Esophagus squamous epithelium (tissue), 5 donors: Measurements from ENCODE around the gene GAS2L1. TPM values are rescaled to one million over a fixed set of nuclear protein-coding genes. Genes with fewer than 3 reads are reported as not detected.

Experiments used
- DNase-seq: peaks from one replicate; lab custom pipeline; 2025; lab: John Stamatoyannopoulos, UW
- H3K27ac ChIP-seq, 4 donors: fragments of 200-600 bp; sonication (generic); one replicate each; pipeline ENCODE4 v1.5.1; 2016 to 2019; ENCODE audit warnings: mild to moderate bottlenecking in 1 of 4
- H3K27me3 ChIP-seq, 4 donors: fragments of 200-600 bp; sonication (generic); 1 replicate in 3 of 4; 2 replicates in 1 of 4; pipeline versions ENCODE4 v1.5.1 to v1.6.0; 2017 to 2021; ENCODE audit warnings: antibody characterized with exemption in 1 of 4
- H3K36me3 ChIP-seq, 3 donors: fragments of 200-600 bp; sonication (generic); one replicate each; pipeline ENCODE4 v1.5.1; 2016 to 2019
- H3K4me1 ChIP-seq, 3 donors: fragments of 200-600 bp; sonication (generic); one replicate each; pipeline ENCODE4 v1.5.1; 2017 to 2019
- H3K4me3 ChIP-seq, 4 donors: fragments of 200-600 bp; sonication (generic); 1 replicate in 3 of 4; 2 replicates in 1 of 4; pipeline ENCODE4 v1.5.1; 2016 to 2019; ENCODE audit warnings: mild to moderate bottlenecking in 2 of 4, moderate library complexity in 1 of 4
- H3K9me3 ChIP-seq, 3 donors: fragments of 200-600 bp; sonication (generic); one replicate each; pipeline ENCODE4 v1.5.1; 2016 to 2019
- CTCF ChIP-seq, 6 experiments: fragments of 450-650 bp in 4 of 6; fragments of 200-600 bp in 2 of 6; sonication (generic) in 2 of 6; IDR thresholded peaks; one replicate each; pipeline ENCODE4 v1.5.1; 2016 to 2019; ENCODE audit warnings: antibody characterized with exemption in 6 of 6, mild to moderate bottlenecking in 4 of 6, moderate library complexity in 4 of 6
- POLR2A ChIP-seq, 4 donors: fragments of 450-650 bp; IDR thresholded peaks; one replicate each; pipeline ENCODE4 v1.6.1; 2017; ENCODE audit warnings: antibody characterized with exemption in 4 of 4, mild to moderate bottlenecking in 4 of 4, moderate library complexity in 3 of 4
- WGBS, 2 donors: methylation state at CpG; one replicate each; pipeline ENCODE4 v1.1.5; 2018; 5-methylcytosine and 5-hydroxymethylcytosine counted together
- intact Hi-C: fragments of 100-400 bp; cut with DNase I; formaldehyde crosslinking; loops from one replicate; pipeline ENCODE4 v1.15.0; 2022
- total RNA-seq, 4 donors: library from RNA; depleted of rRNA; stranded (reverse); fragments of >200 nt; gene quantifications; one replicate each; pipeline ENCODE4 v1.1.0, GENCODE V29; 2016
- donor health status: DM: yes; HTN: yes; CAD: no.

The GAS2L1 gene
- total RNA-seq, 4 donors from 2014 or later = 26.9 to 52.1 (median 36.9) TPM

- WGBS, 2 donors = 18 to 67% methylated on average over 1 to 12 of the region's 13 CpGs
- Histone ChIP-seq H3K36me3 (peaks cover 5 to 41% (median 9%) of the 10 kb centered on the region in 3 donors), H3K4me1 (peaks cover 15 to 52% (median 31%) of the 10 kb centered on the region in 3 donors), H3K27ac (peak overlapping the region; percentile 97 to 99 (median 99)), H3K9me3 (no peaks in the 10 kb centered on the region), H3K4me3 (peak overlapping the region; percentile 79 to 97 (median 88)), H3K27me3 (no peaks in the 10 kb centered on the region)
- TF ChIP-seq CTCF (IDR thresholded peaks at IDR 0.05) = no peak
- no peak for TF ChIP-seq POLR2A (IDR thresholded peaks at IDR 0.05)
- intact Hi-C loops = no loop called here
- no peak for DNase-seq
Observed at GRCh38 chr22:29266564-29267461, 39.6 kb upstream of the GAS2L1 start.

GRCh38 chr22:29267462-29267857 is 39.0 kb upstream of the GAS2L1 start:
- Histone ChIP-seq H3K4me3 (peak overlapping the region; percentile 79 to 97 (median 88)), H3K27ac (peak overlapping the region; percentile 97 to 99 (median 99)), H3K9me3 (no peaks in the 10 kb centered on the region), H3K27me3 (no peaks in the 10 kb centered on the region), H3K4me1 (peaks cover 15 to 59% (median 35%) of the 10 kb centered on the region in 3 donors), H3K36me3 (peaks cover 5 to 48% (median 9%) of the 10 kb centered on the region in 3 donors)
- 0% methylated on average over 2 to 4 of the region's 32 CpGs for WGBS, 2 donors
- TF ChIP-seq CTCF (IDR thresholded peaks at IDR 0.05) = no peak
- TF ChIP-seq POLR2A (IDR thresholded peaks at IDR 0.05) = no peak
- intact Hi-C loops = no loop called here
- no peak for DNase-seq

DNA sequence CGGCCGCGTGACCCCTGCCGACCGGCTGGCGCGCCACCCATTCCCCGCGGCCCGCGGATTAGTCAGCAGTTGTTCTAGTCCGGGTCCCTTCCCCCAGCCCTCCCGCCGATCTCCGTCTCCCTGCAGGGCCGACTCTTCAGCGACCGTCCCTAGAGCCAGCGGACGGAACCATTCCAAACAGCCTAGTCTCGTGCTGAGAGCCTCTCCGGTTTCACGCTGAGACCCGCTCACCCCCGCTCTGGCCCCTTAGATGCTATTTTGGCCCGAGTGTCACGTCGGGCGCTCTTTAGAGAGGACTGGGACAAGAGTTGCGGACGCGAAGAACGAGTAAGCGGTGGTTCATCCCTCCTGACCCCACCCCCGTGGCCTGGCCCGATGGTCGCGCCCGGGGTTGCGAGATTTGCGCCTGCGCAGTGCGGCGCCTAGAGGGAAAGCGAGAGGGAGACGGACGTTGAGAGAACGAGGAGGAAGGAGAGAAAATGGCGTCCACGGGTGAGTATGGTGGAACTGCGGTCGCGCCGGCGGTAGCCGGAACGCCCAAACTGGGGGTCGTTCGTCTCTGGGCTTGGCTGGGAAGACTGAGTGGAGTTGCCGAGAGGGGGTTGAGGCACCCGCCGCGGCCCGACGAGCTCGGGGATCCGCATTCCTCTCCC is 38.5 kb upstream of the GAS2L1 start, which contains the start of the genes EWSR1 and RHBDD3:
Gene EWSR1 (plus strand): TSS at position 411 of the 653 bp plus-strand sequence. CDS start 69 bp downstream, at position 480.
Gene RHBDD3 (minus strand): TSS at position 124 of the 653 bp plus-strand sequence. CDS start 2,355 bp downstream, outside the sequence.
- 0% methylated on average over 24 to 44 of the region's 67 CpGs for WGBS, 2 donors
- peak within 1 kb of the TSS; percentile 79 to 97 (median 88) for H3K4me3 ChIP-seq
- TF ChIP-seq CTCF (IDR thresholded peaks at IDR 0.05) (peak in 1 of 6 experiments; percentile 8), POLR2A (IDR thresholded peaks at IDR 0.05) (peak in 2 of 4 donors; percentile 69 to 93)
- H3K9me3 ChIP-seq = no peaks in the 10 kb centered on the region
- H3K36me3 ChIP-seq = peaks cover 5 to 48% (median 9%) of the 10 kb centered on the region in 3 donors
- H3K27ac ChIP-seq = peak within 1 kb of the TSS; percentile 97 to 99 (median 99)
- peak; percentile 74 for DNase-seq
- H3K4me1 ChIP-seq = peaks cover 15 to 64% (median 37%) of the 10 kb centered on the region in 3 donors
- intact Hi-C loops = no loop called here
- no peaks in the 10 kb centered on the region for H3K27me3 ChIP-seq

- no peaks in the 10 kb centered on the region for H3K9me3 ChIP-seq
- intact Hi-C loops = no loop called here
- DNase-seq = no peak
Observed at GRCh38 chr22:29268511-29269229, 37.8 kb upstream of the GAS2L1 start.

More at GRCh38 chr22:29268511-29269229, 37.8 kb upstream of the GAS2L1 start:
- H3K4me3 ChIP-seq = peak overlapping the region; percentile 79 to 97 (median 88)
- WGBS, 2 donors = 0 to 1% methylated on average over 14 of the region's 51 CpGs
- H3K27ac ChIP-seq = peak overlapping the region; percentile 97 to 99 (median 99)
- no peaks in the 10 kb centered on the region for H3K27me3 ChIP-seq
- H3K36me3 ChIP-seq = peaks cover 9 to 48% (median 9%) of the 10 kb centered on the region in 3 donors
- TF ChIP-seq POLR2A (IDR thresholded peaks at IDR 0.05) (no peak), CTCF (IDR thresholded peaks at IDR 0.05) (no peak)
- H3K4me1 ChIP-seq = peaks cover 15 to 71% (median 40%) of the 10 kb centered on the region in 3 donors
